ENCODE measurements around the gene TRIM40.

TRIM40 gene

GRCh38 chr6:30102970-30103871, 32.7 kb upstream of the TRIM40 start:
- Histone ChIP-seq H3K4me3 (IDR thresholded peaks at IDR 0.05; ENCODE audit: insufficient read depth, low read depth, low read length) (no peak overlapping the region), H2AFZ (ENCODE audit: low read depth) (peak overlapping the region; percentile 84), H3K27me3 (ENCODE audit: insufficient read depth, low read depth) (peaks cover 25% of the 10 kb centered on the region; the same call in 1 of the 2 replicates), H3K9ac (peak overlapping the region; percentile 18; the same call in 1 of the 2 replicates), H3K4me1 (ENCODE audit: low read depth, poor library complexity, severe bottlenecking) (peaks cover 42% of the 10 kb centered on the region), H3K27ac (peak overlapping the region; percentile 4; the same call in 1 of the 2 replicates), H4K20me1 (ENCODE audit: insufficient read depth) (no peaks in the 10 kb centered on the region), H3K36me3 (ENCODE audit: insufficient read depth) (no peaks in the 10 kb centered on the region), H3K79me2 (ENCODE audit: insufficient read depth, low read depth) (no peaks in the 10 kb centered on the region), H3K4me2 (peak overlapping the region; percentile 85)
- TF ChIP-seq, protein P1, sequence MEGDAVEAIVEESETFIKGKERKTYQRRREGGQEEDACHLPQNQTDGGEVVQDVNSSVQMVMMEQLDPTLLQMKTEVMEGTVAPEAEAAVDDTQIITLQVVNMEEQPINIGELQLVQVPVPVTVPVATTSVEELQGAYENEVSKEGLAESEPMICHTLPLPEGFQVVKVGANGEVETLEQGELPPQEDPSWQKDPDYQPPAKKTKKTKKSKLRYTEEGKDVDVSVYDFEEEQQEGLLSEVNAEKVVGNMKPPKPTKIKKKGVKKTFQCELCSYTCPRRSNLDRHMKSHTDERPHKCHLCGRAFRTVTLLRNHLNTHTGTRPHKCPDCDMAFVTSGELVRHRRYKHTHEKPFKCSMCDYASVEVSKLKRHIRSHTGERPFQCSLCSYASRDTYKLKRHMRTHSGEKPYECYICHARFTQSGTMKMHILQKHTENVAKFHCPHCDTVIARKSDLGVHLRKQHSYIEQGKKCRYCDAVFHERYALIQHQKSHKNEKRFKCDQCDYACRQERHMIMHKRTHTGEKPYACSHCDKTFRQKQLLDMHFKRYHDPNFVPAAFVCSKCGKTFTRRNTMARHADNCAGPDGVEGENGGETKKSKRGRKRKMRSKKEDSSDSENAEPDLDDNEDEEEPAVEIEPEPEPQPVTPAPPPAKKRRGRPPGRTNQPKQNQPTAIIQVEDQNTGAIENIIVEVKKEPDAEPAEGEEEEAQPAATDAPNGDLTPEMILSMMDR (conservative IDR thresholded peaks at IDR 0.05; ENCODE audit: low read depth, low read length): peak; percentile 91

DNA sequence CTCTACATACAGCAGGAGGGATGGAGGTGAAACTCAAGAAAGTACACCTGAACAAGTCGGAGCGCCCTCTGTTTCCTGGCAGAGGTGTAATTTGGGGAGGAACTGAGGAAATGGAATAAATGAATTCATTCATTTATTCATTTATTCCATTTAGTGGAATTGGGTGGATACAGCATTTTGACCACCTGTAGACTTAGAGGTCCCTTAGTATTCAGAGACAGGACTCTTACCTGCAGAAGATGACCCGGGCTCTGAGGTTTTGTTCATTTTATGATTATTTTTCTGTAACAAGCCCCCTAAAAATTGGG, 32.1 kb upstream of the TRIM40 start:
- H3K4me2 ChIP-seq: peak overlapping the region; percentile 85
- TF ChIP-seq, protein P1 (conservative IDR thresholded peaks at IDR 0.05; ENCODE audit: low read depth, low read length): no peak
- peaks cover 42% of the 10 kb centered on the region for H3K4me1 ChIP-seq (ENCODE audit: low read depth, poor library complexity, severe bottlenecking)
- H4K20me1 ChIP-seq (ENCODE audit: insufficient read depth): no peaks in the 10 kb centered on the region
- no peaks in the 10 kb centered on the region for H3K36me3 ChIP-seq (ENCODE audit: insufficient read depth)
- H3K9ac ChIP-seq: no peak overlapping the region; the same call in 1 of the 2 replicates
- H3K4me3 ChIP-seq (IDR thresholded peaks at IDR 0.05; ENCODE audit: insufficient read depth, low read depth, low read length): no peak overlapping the region
- H3K27ac ChIP-seq: no peak overlapping the region
- H3K79me2 ChIP-seq (ENCODE audit: insufficient read depth, low read depth): no peaks in the 10 kb centered on the region
- peaks cover 25% of the 10 kb centered on the region; the same call in 1 of the 2 replicates for H3K27me3 ChIP-seq (ENCODE audit: insufficient read depth, low read depth)
- H2AFZ ChIP-seq (ENCODE audit: low read depth): peak overlapping the region; percentile 84

DNA sequence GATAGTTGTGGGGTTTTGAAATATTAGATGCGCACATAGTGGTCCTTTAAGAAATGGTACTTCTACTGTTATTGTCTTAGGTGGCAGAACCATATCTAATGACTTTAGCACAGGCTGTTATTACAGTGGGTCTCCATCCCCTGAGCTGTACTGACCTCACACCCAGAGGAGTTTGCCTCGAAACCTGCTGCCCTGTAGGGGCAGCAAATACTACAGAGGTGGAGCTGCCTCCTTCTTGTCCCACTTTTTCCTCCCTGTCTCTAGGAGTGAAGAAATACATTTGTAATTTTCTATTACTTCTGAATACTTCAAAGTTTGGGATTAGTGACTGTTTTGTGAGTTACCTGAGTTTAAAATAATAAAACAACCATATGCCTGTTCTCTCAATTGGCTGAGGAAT, 31.3 kb upstream of the TRIM40 start:
- Histone ChIP-seq H3K9ac (no peak overlapping the region), H3K36me3 (ENCODE audit: insufficient read depth) (no peaks in the 10 kb centered on the region), H2AFZ (ENCODE audit: low read depth) (no peak overlapping the region), H3K4me3 (IDR thresholded peaks at IDR 0.05; ENCODE audit: insufficient read depth, low read depth, low read length) (no peak overlapping the region), H3K4me1 (ENCODE audit: low read depth, poor library complexity, severe bottlenecking) (peaks cover 42% of the 10 kb centered on the region), H3K79me2 (ENCODE audit: insufficient read depth, low read depth) (no peaks in the 10 kb centered on the region), H3K27me3 (ENCODE audit: insufficient read depth, low read depth) (peaks cover 19% of the 10 kb centered on the region; the same call in 1 of the 2 replicates), H3K27ac (no peak overlapping the region), H4K20me1 (ENCODE audit: insufficient read depth) (no peaks in the 10 kb centered on the region), H3K4me2 (no peak overlapping the region)
- TF ChIP-seq, protein P1 (conservative IDR thresholded peaks at IDR 0.05; ENCODE audit: low read depth, low read length): no peak

- H3K79me2 ChIP-seq (ENCODE audit: insufficient read depth, low read depth): no peaks in the 10 kb centered on the region
- no peak overlapping the region for H3K27ac ChIP-seq
- H3K4me3 ChIP-seq (IDR thresholded peaks at IDR 0.05; ENCODE audit: insufficient read depth, low read depth, low read length): no peak overlapping the region
- H3K36me3 ChIP-seq (ENCODE audit: insufficient read depth): no peaks in the 10 kb centered on the region
- TF ChIP-seq, protein P1 (conservative IDR thresholded peaks at IDR 0.05; ENCODE audit: low read depth, low read length): no peak
- no peaks in the 10 kb centered on the region for H4K20me1 ChIP-seq (ENCODE audit: insufficient read depth)
- H2AFZ ChIP-seq (ENCODE audit: low read depth): no peak overlapping the region
- H3K4me2 ChIP-seq: peak overlapping the region; percentile 91; the same call in 1 of the 2 replicates
- H3K27me3 ChIP-seq (ENCODE audit: insufficient read depth, low read depth): no peaks in the 10 kb centered on the region
- no peak overlapping the region for H3K9ac ChIP-seq
- peaks cover 53% of the 10 kb centered on the region for H3K4me1 ChIP-seq (ENCODE audit: low read depth, poor library complexity, severe bottlenecking)
These were observed 24.6 kb upstream of the TRIM40 start for GRCh38 chr6:30111266-30111856.
